GM19455 (cell line): ENCODE results near the gene LENEP.

Source experiments
- ATAC-seq: cut with Tn5 transposase; IDR thresholded peaks from one replicate; pipeline ENCODE4 v1.9.1; 2021; ENCODE audit not compliant: unreplicated experiment

LENEP gene

GRCh38 chr1:155026154-155026553, 32.8 kb downstream of the LENEP start:
- ATAC-seq: no peak

- no peak for ATAC-seq
Observed at GRCh38 chr1:155026588-155026987, 33.2 kb downstream of the LENEP start.

DNA sequence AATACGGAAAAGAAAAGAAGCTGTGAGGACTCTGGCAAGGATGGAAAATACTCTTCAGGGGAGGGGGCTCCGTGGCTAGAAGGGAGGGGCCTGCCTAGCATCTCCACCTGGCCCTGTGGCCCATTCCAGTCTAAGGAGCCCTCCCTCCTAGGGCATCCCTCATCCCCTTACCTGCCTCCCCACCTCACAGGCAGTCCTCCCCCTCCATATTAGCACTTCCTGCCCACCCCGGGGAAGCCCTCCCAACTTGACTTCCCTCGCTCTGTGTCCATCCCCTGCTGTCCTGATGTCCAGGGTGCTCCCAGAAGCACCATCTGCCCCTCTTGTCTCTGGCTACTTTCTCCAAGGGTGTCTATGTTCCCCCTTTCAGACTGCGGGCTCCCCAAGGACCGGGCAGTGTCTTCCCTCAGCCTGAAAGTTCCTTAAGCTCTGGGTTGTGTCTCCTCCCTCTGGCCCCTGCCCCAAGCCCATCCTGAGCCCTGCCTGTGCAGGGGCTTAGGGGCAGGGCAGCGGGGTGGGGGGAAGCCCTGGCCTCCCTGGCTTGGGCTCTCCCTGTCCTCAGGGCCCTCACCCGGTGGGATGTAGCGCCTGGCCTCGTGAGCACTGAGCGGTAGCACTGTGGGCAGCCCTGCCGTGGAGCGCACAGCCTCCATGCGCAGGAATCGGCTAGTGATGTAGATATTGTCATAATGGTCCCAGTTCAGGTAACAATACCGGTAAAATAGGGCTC, 36.3 kb downstream of the LENEP start:
- no peak for ATAC-seq

GRCh38 chr1:155030243-155030795, 36.9 kb downstream of the LENEP start:
- no peak for ATAC-seq

GRCh38 chr1:155030899-155031298, 37.5 kb downstream of the LENEP start:
- ATAC-seq: no peak

- ATAC-seq: no peak
Observed at GRCh38 chr1:155032886-155033285, 39.5 kb downstream of the LENEP start.

DNA sequence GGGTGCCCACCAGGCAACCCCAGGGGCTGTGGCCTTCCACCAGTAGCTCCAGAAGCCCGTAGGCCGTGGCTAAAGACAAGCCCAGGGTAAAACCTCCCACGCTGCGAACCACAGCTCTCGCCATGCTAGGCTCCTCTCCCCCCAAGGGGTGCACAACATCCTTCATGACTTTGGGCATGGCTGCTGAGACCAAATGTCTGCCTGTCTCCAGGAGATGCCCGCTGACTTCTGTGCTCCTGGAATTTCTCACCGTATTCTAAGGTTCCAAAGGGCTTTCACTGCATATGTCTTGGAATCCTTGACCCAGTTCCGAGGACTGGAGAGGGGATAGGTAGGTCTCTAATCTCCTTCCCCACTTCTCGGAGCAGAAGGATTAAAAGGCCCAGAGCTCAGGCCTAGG, 40.1 kb downstream of the LENEP start, which contains the start of the genes DCST1 and DCST2:
DCST1 (plus strand) TSS at position 301 of the 400 bp plus-strand sequence. CDS start 213 bp downstream, outside the sequence.
DCST2 (minus strand) TSS at position 258 of the 400 bp plus-strand sequence; CDS start at position 178, 80 bp downstream.
- ATAC-seq: no peak

DNA sequence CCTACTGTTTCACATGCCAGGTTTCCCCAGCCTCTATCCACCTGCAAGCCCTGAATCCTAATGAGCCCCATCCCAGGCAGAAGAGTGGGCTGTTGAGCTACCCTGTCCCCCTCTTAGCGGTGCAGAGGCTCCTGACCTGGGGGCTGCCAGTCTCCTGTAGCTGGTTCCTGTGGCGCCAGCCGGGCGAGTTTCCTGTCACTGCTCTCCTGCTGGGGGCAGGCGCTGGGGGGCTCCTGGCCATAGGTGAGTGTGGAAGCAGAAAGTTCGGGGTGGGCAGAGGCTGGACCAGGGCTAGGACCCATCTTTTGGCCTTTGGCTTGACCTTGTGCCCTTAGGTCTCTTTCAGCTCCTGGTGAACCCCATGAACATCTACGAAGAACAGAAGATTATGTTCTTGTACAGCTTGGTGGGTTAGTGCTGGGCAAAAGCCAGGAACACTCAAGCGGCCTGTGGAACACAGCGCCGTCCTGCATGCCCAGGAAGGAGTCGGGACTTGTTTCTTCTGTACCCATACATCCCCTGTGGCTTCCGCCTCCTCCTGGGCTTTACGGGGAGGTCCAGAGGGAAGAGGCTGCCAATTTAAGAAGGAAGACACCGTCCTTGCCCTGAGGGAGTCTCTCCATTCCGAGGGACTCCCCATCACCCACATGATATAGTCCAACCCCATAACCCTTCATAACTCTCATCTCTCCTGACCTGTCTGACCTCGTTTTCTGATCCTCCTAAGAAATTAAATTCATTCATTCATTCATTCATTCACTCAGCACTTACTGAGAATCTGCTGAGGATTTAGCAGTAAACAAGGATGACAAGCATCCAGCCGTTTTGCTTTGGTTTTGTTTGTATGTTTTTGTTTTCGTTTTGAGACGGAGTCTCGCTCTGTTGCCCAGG, 41.2 kb downstream of the LENEP start:
- ATAC-seq: no peak

- no peak for ATAC-seq
Observed at GRCh38 chr1:155035936-155036335, 42.5 kb downstream of the LENEP start.

DNA sequence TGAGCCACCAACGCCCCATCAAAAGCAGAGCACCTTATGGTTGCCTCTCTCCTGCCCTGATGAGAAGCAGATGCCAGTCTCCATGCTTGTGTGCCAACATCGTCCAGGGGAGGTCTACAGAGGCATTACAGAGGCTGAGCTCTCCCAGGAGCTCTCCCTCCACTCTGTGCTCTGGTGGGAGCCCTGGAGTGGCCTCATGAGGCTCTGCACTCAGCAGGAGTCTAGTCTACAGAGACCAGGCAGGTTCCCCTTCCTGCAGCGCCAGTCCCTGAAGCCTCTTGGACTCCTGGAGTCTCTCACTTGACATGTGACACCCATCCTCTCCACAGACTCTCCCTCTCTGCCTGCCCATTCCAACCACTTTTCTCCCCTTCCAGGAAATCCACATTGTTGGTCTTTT, 43.7 kb downstream of the LENEP start:
- ATAC-seq: no peak

GRCh38 chr1:155037851-155038441, 44.6 kb downstream of the LENEP start:
- ATAC-seq: no peak

DNA sequence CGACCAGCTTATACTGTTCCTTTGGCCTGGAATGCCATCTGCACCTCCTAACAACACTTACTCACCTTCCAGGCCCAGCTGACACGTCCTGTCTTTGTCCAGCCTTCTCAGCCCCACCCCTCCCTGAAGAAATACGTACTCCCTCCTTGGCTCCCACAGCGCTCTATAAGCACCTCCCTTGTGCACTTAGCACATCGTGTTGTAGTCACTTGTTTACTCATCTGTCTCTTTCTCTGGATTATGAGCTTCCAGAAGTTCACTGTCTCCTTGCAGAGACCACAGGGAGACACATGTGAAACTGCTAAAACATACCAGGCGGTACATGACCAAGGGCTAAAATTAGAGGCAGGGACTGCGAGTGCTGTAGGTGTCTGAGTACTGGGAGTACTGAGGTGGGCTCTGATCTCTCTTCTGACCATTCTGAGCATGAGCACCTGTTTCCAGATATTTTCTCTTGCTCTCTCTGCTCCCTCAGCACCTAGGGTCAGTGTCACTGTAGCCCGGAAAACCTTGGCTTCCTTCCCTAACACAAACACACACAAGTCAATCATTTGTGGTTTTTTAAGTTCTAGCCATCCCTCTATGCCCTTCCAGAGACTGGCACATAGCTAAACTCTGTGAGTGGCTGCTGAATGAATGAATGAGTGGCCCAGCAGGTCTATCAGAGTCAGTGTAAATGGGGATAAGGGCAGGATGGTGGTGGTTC, 45.4 kb downstream of the LENEP start:
- ATAC-seq: no peak

GRCh38 chr1:155039308-155039669, 45.9 kb downstream of the LENEP start:
- ATAC-seq: no peak

- ATAC-seq: no peak
Observed at GRCh38 chr1:155040358-155041093, 47.1 kb downstream of the LENEP start.

GRCh38 chr1:155042789-155043188, 49.4 kb downstream of the LENEP start:
- ATAC-seq: no peak

DNA sequence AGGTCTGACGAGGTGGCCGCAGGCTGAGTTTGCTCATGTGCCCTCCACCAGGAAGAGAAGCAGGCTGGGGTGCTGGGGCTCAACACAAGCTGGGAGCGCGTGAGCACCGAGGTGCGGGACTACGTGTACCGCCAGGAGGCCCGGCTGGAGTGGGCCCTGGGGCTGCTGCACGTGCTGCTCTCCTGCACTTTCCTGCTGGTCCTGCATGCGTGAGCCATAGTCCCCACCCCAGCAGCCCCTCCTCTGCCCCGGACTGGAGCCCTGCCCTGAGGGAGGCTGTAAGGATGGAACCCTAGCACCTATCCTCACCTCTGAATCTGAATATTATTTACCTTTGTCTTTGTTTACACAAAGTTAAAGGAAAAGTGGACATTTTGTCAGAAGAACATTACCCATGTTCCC, 49.9 kb downstream of the LENEP start:
- no peak for ATAC-seq

- no peak for ATAC-seq
Observed at GRCh38 chr1:155043793-155044192, 50.4 kb downstream of the LENEP start.
